ENCODE measurements around the gene DDX42.

DNA sequence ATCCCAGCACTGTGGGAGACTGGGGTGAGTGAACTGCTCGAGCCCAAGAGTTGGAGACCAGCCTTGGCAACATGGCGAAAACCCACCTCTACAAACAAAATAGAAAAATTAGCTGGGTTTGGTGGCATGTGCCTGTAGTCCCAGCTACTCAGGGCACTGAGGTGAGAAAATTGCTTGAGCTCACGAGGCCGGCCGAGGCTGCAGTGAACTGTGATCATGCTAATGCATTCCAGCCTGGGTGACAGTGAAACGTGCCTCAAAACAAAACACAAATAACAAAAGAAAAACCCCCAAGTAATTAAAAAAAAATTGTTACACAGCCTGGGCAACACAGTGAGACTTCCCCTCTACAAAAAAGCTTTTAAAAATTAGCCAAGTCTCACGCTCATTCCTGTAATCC, 5.5 kb upstream of the DDX42 start:
- TF ChIP-seq, protein P1, sequence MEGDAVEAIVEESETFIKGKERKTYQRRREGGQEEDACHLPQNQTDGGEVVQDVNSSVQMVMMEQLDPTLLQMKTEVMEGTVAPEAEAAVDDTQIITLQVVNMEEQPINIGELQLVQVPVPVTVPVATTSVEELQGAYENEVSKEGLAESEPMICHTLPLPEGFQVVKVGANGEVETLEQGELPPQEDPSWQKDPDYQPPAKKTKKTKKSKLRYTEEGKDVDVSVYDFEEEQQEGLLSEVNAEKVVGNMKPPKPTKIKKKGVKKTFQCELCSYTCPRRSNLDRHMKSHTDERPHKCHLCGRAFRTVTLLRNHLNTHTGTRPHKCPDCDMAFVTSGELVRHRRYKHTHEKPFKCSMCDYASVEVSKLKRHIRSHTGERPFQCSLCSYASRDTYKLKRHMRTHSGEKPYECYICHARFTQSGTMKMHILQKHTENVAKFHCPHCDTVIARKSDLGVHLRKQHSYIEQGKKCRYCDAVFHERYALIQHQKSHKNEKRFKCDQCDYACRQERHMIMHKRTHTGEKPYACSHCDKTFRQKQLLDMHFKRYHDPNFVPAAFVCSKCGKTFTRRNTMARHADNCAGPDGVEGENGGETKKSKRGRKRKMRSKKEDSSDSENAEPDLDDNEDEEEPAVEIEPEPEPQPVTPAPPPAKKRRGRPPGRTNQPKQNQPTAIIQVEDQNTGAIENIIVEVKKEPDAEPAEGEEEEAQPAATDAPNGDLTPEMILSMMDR (IDR thresholded peaks at IDR 0.05) = no peak
- TF ChIP-seq POLR2A (IDR thresholded peaks at IDR 0.05; ENCODE audit: low read depth) (no peak), POLR2AphosphoS5 (IDR thresholded peaks at IDR 0.05) (no peak)

Data from esophagus muscularis mucosa (tissue), 3 donors.